GM23338 (cell line): ENCODE data around the gene AGAP2. TPM values are rescaled to one million over a fixed set of nuclear protein-coding genes. Genes with fewer than 3 reads are reported as not detected.
A peak's percentile ranks its signal among the peaks of the same experiment; 100 is the strongest.

Experiments used
- ATAC-seq: fragments of 200-7000 bp; cut with Tn5 transposase; 3 replicates; pipeline ENCODE4 v1.9.1; 2020
- DNase-seq: peaks from one replicate; pipeline ENCODE4 v3.0.0-alpha.2; 2015; ENCODE audit warnings: low spot score
- H2AFZ ChIP-seq: fragments of 200-600 bp; sonication (generic); 2 replicates; pipeline ENCODE4 v1.8.0; 2016; ENCODE audit warnings: antibody characterized with exemption, mild to moderate bottlenecking, moderate library complexity
- H3F3A ChIP-seq: fragments of 200-600 bp; sonication (generic); replicated peaks from 2 replicates; pipeline ENCODE4 v1.8.0; 2017; ENCODE audit warnings: antibody characterized with exemption, mixed run types, low read depth
- H3K27ac ChIP-seq: fragments of 200-600 bp; sonication (generic); 2 replicates; pipeline ENCODE4 v1.6.1; 2016; ENCODE audit warnings: low read depth
- H3K27me3 ChIP-seq: fragments of 200-600 bp; sonication (generic); 2 replicates; pipeline ENCODE4 v1.8.0; 2016; ENCODE audit warnings: mild to moderate bottlenecking, mixed run types, moderate library complexity; ENCODE audit not compliant: insufficient read depth
- H3K36me3 ChIP-seq: fragments of 200-600 bp; sonication (generic); 2 replicates; pipeline ENCODE4 v1.8.0; 2016; ENCODE audit warnings: mild to moderate bottlenecking; ENCODE audit not compliant: insufficient read depth
- H3K4me1 ChIP-seq: fragments of 200-600 bp; sonication (generic); 2 replicates; pipeline ENCODE4 v1.8.0; 2016; ENCODE audit warnings: mild to moderate bottlenecking, moderate library complexity; ENCODE audit not compliant: insufficient read depth
- H3K4me2 ChIP-seq: fragments of 200-600 bp; sonication (generic); 2 replicates; pipeline ENCODE4 v1.7.1; 2017; ENCODE audit warnings: mixed run types
- H3K4me3 ChIP-seq: fragments of 200-600 bp; sonication (generic); 2 replicates; pipeline ENCODE4 v1.6.1; 2016; ENCODE audit warnings: mixed run types
- H3K79me2 ChIP-seq: fragments of 200-600 bp; sonication (generic); replicated peaks from 2 replicates; pipeline ENCODE4 v1.8.0; 2017; ENCODE audit warnings: mild to moderate bottlenecking; ENCODE audit not compliant: insufficient read depth
- H3K9me2 ChIP-seq: fragments of 200-600 bp; sonication (generic); 2 replicates; pipeline ENCODE4 v1.8.0; 2017; ENCODE audit not compliant: insufficient read depth
- H4K20me1 ChIP-seq: fragments of 200-600 bp; sonication (generic); replicated peaks from 2 replicates; pipeline ENCODE4 v1.8.0; 2017; ENCODE audit warnings: mild to moderate bottlenecking; ENCODE audit not compliant: insufficient read depth
- H3K27ac Mint-ChIP-seq: 2 replicates; pipeline ENCODE4 v1.8.0; 2020; ENCODE audit warnings: inconsistent platforms, mild to moderate bottlenecking, moderate library complexity, mixed read lengths
- H3K27me3 Mint-ChIP-seq: 3 replicates; pipeline ENCODE4 v1.8.0; 2022; ENCODE audit warnings: low read depth, mild to moderate bottlenecking, moderate library complexity, mixed read lengths, inconsistent platforms; ENCODE audit not compliant: insufficient read depth, poor library complexity
- H3K36me3 Mint-ChIP-seq: 3 replicates; pipeline ENCODE4 v1.8.0; 2021; ENCODE audit warnings: low read depth, mild to moderate bottlenecking, inconsistent platforms, moderate library complexity, mixed read lengths
- H3K4me1 Mint-ChIP-seq: 3 replicates; pipeline ENCODE4 v1.8.0; 2020; ENCODE audit warnings: mild to moderate bottlenecking, inconsistent platforms, mixed read lengths
- H3K4me3 Mint-ChIP-seq: 3 replicates; pipeline ENCODE4 v1.8.0; 2021; ENCODE audit warnings: moderate library complexity, mild to moderate bottlenecking, inconsistent platforms, mixed read lengths
- H3K9me3 Mint-ChIP-seq: 3 replicates; pipeline ENCODE4 v1.8.0; 2020; ENCODE audit warnings: moderate library complexity, mild to moderate bottlenecking, inconsistent platforms, mixed read lengths
- CREB1 ChIP-seq: fragments of 250-450 bp; sonication (Bioruptor Pico); IDR thresholded peaks from 2 replicates; pipeline ENCODE4 v1.5.0; 2020; ENCODE audit warnings: low read depth, mild to moderate bottlenecking, moderate library complexity
- EZH2 ChIP-seq: fragments of 200-600 bp; sonication (generic); IDR thresholded peaks from one replicate; pipeline ENCODE4 v1.8.0; 2017; ENCODE audit warnings: antibody characterized with exemption, mild to moderate bottlenecking, low read depth; ENCODE audit not compliant: unreplicated experiment
- EZH2phosphoT487 ChIP-seq: fragments of 200-600 bp; sonication (generic); IDR thresholded peaks from one replicate; pipeline ENCODE4 v1.8.1; 2018; ENCODE audit warnings: antibody characterized with exemption; ENCODE audit not compliant: unreplicated experiment
- JUNB ChIP-seq: IDR thresholded peaks from one replicate; pipeline ENCODE4 v1.6.1; 2016; ENCODE audit warnings: antibody characterized with exemption; ENCODE audit not compliant: unreplicated experiment
- NANOG ChIP-seq: IDR thresholded peaks from 2 replicates; pipeline ENCODE4 v1.6.1; 2016; ENCODE audit warnings: antibody characterized with exemption, borderline replicate concordance
- POLR2AphosphoS5 ChIP-seq: IDR thresholded peaks from 2 replicates; pipeline ENCODE4 v1.6.1; 2016; ENCODE audit warnings: antibody characterized with exemption, low read depth
- STAT1 ChIP-seq: IDR thresholded peaks from one replicate; pipeline ENCODE4 v1.6.1; 2016; ENCODE audit warnings: antibody characterized with exemption; ENCODE audit not compliant: unreplicated experiment
- ZNF114 ChIP-seq: fragments of 250-450 bp; sonication (Bioruptor Pico); IDR thresholded peaks from 2 replicates; pipeline ENCODE4 v1.5.0; 2020; ENCODE audit warnings: mild to moderate bottlenecking, moderate library complexity
- ZNF331 ChIP-seq: fragments of 250-450 bp; sonication (Bioruptor Pico); IDR thresholded peaks from 2 replicates; pipeline ENCODE4 v1.5.0; 2020; ENCODE audit warnings: low read depth, mild to moderate bottlenecking, moderate library complexity
- polyA plus RNA-seq: library from polyadenylated mRNA; unstranded; fragments of >200 nt; fragmentation: Nextera tagmentation; extraction: Ambion mirVana; gene quantifications from 2 replicates; pipeline ENCODE4 v1.2.1, GENCODE V29; 2016
- total RNA-seq: library from RNA; depleted of rRNA; stranded (reverse); fragments of >200 nt; shearing (Covaris generic); gene quantifications from 2 replicates; pipeline ENCODE4 v1.2.3, GENCODE V29; 2014
- TF ChIP-seq, protein P1 (sequence below): fragments of 250-450 bp; sonication (Bioruptor Pico); IDR thresholded peaks from 2 replicates; pipeline ENCODE4 v1.5.0; 2020; ENCODE audit warnings: mild to moderate bottlenecking, moderate library complexity
- TF ChIP-seq, protein P2 (sequence below): IDR thresholded peaks from 2 replicates; pipeline ENCODE4 v1.6.1; 2016; ENCODE audit warnings: antibody characterized with exemption
- TF ChIP-seq, protein P3 (sequence below), 2 experiments: fragments of 200-600 bp in 1 of 2; sonication (generic) in 1 of 2; conservative IDR thresholded peaks; 2 replicates each; pipeline versions ENCODE4 v1.5.1 to v1.6.1; 2016 to 2017; ENCODE audit warnings: antibody characterized with exemption in 2 of 2, low read depth in 2 of 2, mild to moderate bottlenecking in 2 of 2, moderate library complexity in 1 of 2
- TF ChIP-seq, protein P4 (sequence below): IDR thresholded peaks from one replicate; pipeline ENCODE4 v1.6.1; 2018; ENCODE audit warnings: antibody characterized with exemption; ENCODE audit not compliant: unreplicated experiment

Gene AGAP2
- total and polyA plus RNA-seq, 2 experiments from 2014 or later = 0.36 to 1.3 TPM

DNA sequence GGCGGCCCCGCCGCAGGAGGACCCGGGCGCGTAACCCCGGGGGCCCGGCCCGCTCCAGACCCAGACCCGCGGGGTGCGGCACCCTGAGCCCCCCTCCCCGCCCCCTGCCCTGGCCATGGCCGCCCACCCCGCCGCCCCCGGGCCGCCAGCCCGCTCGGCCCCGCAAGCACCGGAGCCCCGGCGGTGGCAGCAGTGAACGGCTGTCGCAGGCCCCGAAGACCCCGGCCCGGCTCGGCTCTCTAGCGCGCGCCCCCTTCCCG is 16.6 kb upstream of the AGAP2 start:
- DNase-seq (no peak), ATAC-seq (no peak)
- H3K36me3 ChIP-seq = no peaks in the 10 kb centered on the region
- Mint-ChIP-seq H3K4me3 (peak overlapping the region; percentile 87; the same call in 1 of the 3 replicates), H3K36me3 (peaks cover 18% of the 10 kb centered on the region), H3K4me1 (peaks cover 39% of the 10 kb centered on the region), H3K9me3 (no peaks in the 10 kb centered on the region; the same call in 2 of the 3 replicates), H3K27me3 (peaks cover 64% of the 10 kb centered on the region), H3K27ac (no peak overlapping the region)
- H3F3A ChIP-seq = peaks cover 19% of the 10 kb centered on the region
- H3K4me2 ChIP-seq = peak overlapping the region; percentile 97; the same call in 1 of the 2 replicates
- H3K9me2 ChIP-seq = no peaks in the 10 kb centered on the region
- peak overlapping the region; percentile 83 for H3K4me3 ChIP-seq
- peaks cover 4% of the 10 kb centered on the region; the same call in 1 of the 2 replicates for H4K20me1 ChIP-seq
- H3K27me3 ChIP-seq = peaks cover 65% of the 10 kb centered on the region
- no peak overlapping the region for H2AFZ ChIP-seq
- H3K79me2 ChIP-seq = peaks cover 19% of the 10 kb centered on the region
- no peak overlapping the region for H3K27ac ChIP-seq
- no peak for TF ChIP-seq JUNB
- no peak for TF ChIP-seq ZNF114 (CRISPR knock-in tag)
- TF ChIP-seq POLR2AphosphoS5 = no peak
- TF ChIP-seq NANOG = no peak
- TF ChIP-seq, protein P1, sequence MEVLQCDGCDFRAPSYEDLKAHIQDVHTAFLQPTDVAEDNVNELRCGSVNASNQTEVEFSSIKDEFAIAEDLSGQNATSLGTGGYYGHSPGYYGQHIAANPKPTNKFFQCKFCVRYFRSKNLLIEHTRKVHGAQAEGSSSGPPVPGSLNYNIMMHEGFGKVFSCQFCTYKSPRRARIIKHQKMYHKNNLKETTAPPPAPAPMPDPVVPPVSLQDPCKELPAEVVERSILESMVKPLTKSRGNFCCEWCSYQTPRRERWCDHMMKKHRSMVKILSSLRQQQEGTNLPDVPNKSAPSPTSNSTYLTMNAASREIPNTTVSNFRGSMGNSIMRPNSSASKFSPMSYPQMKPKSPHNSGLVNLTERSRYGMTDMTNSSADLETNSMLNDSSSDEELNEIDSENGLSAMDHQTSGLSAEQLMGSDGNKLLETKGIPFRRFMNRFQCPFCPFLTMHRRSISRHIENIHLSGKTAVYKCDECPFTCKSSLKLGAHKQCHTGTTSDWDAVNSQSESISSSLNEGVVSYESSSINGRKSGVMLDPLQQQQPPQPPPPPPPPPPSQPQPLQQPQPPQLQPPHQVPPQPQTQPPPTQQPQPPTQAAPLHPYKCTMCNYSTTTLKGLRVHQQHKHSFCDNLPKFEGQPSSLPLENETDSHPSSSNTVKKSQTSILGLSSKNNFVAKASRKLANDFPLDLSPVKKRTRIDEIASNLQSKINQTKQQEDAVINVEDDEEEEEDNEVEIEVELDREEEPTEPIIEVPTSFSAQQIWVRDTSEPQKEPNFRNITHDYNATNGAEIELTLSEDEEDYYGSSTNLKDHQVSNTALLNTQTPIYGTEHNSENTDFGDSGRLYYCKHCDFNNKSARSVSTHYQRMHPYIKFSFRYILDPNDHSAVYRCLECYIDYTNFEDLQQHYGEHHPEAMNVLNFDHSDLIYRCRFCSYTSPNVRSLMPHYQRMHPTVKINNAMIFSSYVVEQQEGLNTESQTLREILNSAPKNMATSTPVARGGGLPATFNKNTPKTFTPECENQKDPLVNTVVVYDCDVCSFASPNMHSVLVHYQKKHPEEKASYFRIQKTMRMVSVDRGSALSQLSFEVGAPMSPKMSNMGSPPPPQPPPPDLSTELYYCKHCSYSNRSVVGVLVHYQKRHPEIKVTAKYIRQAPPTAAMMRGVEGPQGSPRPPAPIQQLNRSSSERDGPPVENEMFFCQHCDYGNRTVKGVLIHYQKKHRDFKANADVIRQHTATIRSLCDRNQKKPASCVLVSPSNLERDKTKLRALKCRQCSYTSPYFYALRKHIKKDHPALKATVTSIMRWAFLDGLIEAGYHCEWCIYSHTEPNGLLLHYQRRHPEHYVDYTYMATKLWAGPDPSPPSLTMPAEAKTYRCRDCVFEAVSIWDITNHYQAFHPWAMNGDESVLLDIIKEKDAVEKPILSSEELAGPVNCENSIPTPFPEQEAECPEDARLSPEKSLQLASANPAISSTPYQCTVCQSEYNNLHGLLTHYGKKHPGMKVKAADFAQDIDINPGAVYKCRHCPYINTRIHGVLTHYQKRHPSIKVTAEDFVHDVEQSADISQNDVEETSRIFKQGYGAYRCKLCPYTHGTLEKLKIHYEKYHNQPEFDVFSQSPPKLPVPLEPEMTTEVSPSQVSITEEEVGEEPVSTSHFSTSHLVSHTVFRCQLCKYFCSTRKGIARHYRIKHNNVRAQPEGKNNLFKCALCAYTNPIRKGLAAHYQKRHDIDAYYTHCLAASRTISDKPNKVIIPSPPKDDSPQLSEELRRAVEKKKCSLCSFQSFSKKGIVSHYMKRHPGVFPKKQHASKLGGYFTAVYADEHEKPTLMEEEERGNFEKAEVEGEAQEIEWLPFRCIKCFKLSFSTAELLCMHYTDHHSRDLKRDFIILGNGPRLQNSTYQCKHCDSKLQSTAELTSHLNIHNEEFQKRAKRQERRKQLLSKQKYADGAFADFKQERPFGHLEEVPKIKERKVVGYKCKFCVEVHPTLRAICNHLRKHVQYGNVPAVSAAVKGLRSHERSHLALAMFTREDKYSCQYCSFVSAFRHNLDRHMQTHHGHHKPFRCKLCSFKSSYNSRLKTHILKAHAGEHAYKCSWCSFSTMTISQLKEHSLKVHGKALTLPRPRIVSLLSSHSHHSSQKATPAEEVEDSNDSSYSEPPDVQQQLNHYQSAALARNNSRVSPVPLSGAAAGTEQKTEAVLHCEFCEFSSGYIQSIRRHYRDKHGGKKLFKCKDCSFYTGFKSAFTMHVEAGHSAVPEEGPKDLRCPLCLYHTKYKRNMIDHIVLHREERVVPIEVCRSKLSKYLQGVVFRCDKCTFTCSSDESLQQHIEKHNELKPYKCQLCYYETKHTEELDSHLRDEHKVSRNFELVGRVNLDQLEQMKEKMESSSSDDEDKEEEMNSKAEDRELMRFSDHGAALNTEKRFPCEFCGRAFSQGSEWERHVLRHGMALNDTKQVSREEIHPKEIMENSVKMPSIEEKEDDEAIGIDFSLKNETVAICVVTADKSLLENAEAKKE (CRISPR knock-in tag) = no peak
- TF ChIP-seq, protein P2, sequence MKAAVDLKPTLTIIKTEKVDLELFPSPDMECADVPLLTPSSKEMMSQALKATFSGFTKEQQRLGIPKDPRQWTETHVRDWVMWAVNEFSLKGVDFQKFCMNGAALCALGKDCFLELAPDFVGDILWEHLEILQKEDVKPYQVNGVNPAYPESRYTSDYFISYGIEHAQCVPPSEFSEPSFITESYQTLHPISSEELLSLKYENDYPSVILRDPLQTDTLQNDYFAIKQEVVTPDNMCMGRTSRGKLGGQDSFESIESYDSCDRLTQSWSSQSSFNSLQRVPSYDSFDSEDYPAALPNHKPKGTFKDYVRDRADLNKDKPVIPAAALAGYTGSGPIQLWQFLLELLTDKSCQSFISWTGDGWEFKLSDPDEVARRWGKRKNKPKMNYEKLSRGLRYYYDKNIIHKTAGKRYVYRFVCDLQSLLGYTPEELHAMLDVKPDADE = no peak
- no peak for TF ChIP-seq STAT1
- TF ChIP-seq, protein P3, sequence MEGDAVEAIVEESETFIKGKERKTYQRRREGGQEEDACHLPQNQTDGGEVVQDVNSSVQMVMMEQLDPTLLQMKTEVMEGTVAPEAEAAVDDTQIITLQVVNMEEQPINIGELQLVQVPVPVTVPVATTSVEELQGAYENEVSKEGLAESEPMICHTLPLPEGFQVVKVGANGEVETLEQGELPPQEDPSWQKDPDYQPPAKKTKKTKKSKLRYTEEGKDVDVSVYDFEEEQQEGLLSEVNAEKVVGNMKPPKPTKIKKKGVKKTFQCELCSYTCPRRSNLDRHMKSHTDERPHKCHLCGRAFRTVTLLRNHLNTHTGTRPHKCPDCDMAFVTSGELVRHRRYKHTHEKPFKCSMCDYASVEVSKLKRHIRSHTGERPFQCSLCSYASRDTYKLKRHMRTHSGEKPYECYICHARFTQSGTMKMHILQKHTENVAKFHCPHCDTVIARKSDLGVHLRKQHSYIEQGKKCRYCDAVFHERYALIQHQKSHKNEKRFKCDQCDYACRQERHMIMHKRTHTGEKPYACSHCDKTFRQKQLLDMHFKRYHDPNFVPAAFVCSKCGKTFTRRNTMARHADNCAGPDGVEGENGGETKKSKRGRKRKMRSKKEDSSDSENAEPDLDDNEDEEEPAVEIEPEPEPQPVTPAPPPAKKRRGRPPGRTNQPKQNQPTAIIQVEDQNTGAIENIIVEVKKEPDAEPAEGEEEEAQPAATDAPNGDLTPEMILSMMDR (conservative IDR thresholded peaks at IDR 0.05; ENCODE audit: low read depth in 2 of 2) = no peak
- no peak for TF ChIP-seq CREB1 (CRISPR knock-in tag)
- TF ChIP-seq, protein P4, sequence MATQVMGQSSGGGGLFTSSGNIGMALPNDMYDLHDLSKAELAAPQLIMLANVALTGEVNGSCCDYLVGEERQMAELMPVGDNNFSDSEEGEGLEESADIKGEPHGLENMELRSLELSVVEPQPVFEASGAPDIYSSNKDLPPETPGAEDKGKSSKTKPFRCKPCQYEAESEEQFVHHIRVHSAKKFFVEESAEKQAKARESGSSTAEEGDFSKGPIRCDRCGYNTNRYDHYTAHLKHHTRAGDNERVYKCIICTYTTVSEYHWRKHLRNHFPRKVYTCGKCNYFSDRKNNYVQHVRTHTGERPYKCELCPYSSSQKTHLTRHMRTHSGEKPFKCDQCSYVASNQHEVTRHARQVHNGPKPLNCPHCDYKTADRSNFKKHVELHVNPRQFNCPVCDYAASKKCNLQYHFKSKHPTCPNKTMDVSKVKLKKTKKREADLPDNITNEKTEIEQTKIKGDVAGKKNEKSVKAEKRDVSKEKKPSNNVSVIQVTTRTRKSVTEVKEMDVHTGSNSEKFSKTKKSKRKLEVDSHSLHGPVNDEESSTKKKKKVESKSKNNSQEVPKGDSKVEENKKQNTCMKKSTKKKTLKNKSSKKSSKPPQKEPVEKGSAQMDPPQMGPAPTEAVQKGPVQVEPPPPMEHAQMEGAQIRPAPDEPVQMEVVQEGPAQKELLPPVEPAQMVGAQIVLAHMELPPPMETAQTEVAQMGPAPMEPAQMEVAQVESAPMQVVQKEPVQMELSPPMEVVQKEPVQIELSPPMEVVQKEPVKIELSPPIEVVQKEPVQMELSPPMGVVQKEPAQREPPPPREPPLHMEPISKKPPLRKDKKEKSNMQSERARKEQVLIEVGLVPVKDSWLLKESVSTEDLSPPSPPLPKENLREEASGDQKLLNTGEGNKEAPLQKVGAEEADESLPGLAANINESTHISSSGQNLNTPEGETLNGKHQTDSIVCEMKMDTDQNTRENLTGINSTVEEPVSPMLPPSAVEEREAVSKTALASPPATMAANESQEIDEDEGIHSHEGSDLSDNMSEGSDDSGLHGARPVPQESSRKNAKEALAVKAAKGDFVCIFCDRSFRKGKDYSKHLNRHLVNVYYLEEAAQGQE = no peak
- TF ChIP-seq EZH2phosphoT487 = no peak
- no peak for TF ChIP-seq ZNF331
- TF ChIP-seq EZH2 = no peak
- H3K4me1 ChIP-seq = peaks cover 36% of the 10 kb centered on the region
